ENCODE results near the gene ELFN1.

GRCh38 chr7:1724118-1724910 is 54.2 kb downstream of the ELFN1 start:
- TF ChIP-seq CTCF (IDR thresholded peaks at IDR 0.05 in 2 of 3, conservative IDR thresholded peaks at IDR 0.05 in 1 of 3; ENCODE audit: insufficient read depth in 2 of 3, low read depth in 1 of 3, low read length in 3 of 3) (no peak), NR1H2 (CRISPR knock-in tag; IDR thresholded peaks at IDR 0.05) (no peak), EZH2 (IDR thresholded peaks at IDR 0.05; ENCODE audit: borderline replicate concordance, low read depth, low read length) (no peak), ZNF232 (CRISPR knock-in tag; IDR thresholded peaks at IDR 0.05) (no peak), RBFOX2 (IDR thresholded peaks at IDR 0.05; ENCODE audit: low read depth, low read length) (no peak), DACH1 (IDR thresholded peaks at IDR 0.05; ENCODE audit: partially characterized antibody) (no peak), ZNF384 (IDR thresholded peaks at IDR 0.05; ENCODE audit: low read depth, low read length) (no peak), DPF2 (IDR thresholded peaks at IDR 0.05) (no peak), MAFK (IDR thresholded peaks at IDR 0.05; ENCODE audit: low read length) (no peak)
